Stomach (tissue), 9 donors: ENCODE measurements around the gene WDSUB1. TPM values are rescaled to one million over a fixed set of nuclear protein-coding genes. Genes with fewer than 3 reads are reported as not detected.

Source experiments
- DNase-seq, 2 donors: peaks; one replicate each; pipeline versions ENCODE4 v3.0.0 to v3.0.0-alpha.2; 2013 to 2019
- H3K27ac ChIP-seq, 5 donors: fragments of 200-600 bp in 4 of 5; sonication (generic) in 4 of 5; one replicate each; pipeline ENCODE4 v1.5.1; 2013 to 2019; ENCODE audit warnings: mild to moderate bottlenecking in 1 of 5, moderate library complexity in 1 of 5
- H3K27me3 ChIP-seq, 3 donors: fragments of 200-600 bp; sonication (generic); one replicate each; pipeline ENCODE4 v1.5.1; 2017 to 2019; ENCODE audit warnings: mixed run types in 1 of 3
- H3K36me3 ChIP-seq, 4 donors: fragments of 200-600 bp; sonication (generic); 1 replicate in 3 of 4; 2 replicates in 1 of 4; pipeline ENCODE4 v1.5.1; 2016 to 2019
- H3K4me1 ChIP-seq, 4 donors: fragments of 200-600 bp; sonication (generic); one replicate each; pipeline ENCODE4 v1.5.1; 2016 to 2019
- H3K4me3 ChIP-seq, 4 donors: fragments of 200-600 bp; sonication (generic) in 3 of 4; one replicate each; pipeline ENCODE4 v1.5.1; 2016 to 2019; ENCODE audit warnings: mild to moderate bottlenecking in 1 of 4
- H3K9me3 ChIP-seq, 4 donors: fragments of 200-600 bp; sonication (generic); one replicate each; pipeline ENCODE4 v1.5.1; 2016 to 2019
- CTCF ChIP-seq, 7 experiments: fragments of 450-650 bp in 4 of 7; fragments of 200-600 bp in 3 of 7; sonication (generic) in 3 of 7; IDR thresholded peaks; one replicate each; pipeline ENCODE4 v1.5.1; 2016 to 2019; ENCODE audit warnings: antibody characterized with exemption in 7 of 7, control low read depth in 2 of 7, mild to moderate bottlenecking in 1 of 7
- EP300 ChIP-seq: sonication (generic); formaldehyde crosslinking; IDR thresholded peaks from one replicate; pipeline ENCODE4 v1.6.1; 2017; ENCODE audit warnings: antibody characterized with exemption
- POLR2A ChIP-seq, 4 donors: fragments of 450-650 bp; IDR thresholded peaks; one replicate each; pipeline ENCODE4 v1.6.1; 2016; ENCODE audit warnings: antibody characterized with exemption in 4 of 4, control low read depth in 2 of 4, mild to moderate bottlenecking in 1 of 4, moderate library complexity in 1 of 4
- POLR2AphosphoS5 ChIP-seq, 3 donors: sonication (generic); formaldehyde crosslinking; IDR thresholded peaks; one replicate each; pipeline ENCODE4 v1.6.1; 2016; ENCODE audit warnings: antibody characterized with exemption in 3 of 3
- WGBS, 5 donors: extraction: QIAGEN DNeasy Blood & Tissue Kit in 3 of 5; methylation state at CpG; one replicate each; pipeline versions ENCODE4 v1.1.5 to v1.1.7; 2013 to 2018; 5-methylcytosine and 5-hydroxymethylcytosine counted together
- intact Hi-C: fragments of 100-400 bp; cut with DNase I; formaldehyde crosslinking; loops from one replicate; pipeline ENCODE4 v1.15.1; 2023; ENCODE audit warnings: low total_unique reads
- polyA plus RNA-seq, 3 donors: library from polyadenylated mRNA; stranded (reverse); fragments of 200-250 nt; gene quantifications; one replicate each; pipeline ENCODE4 v1.2.3, GENCODE V29; 2013
- total RNA-seq, 5 donors: library from RNA; depleted of rRNA; stranded (reverse); fragments of >200 nt; gene quantifications; one replicate each; pipeline versions ENCODE4 v1.1.0 to v1.2.3, GENCODE V29; 2014 to 2016
- donor health status: healthy with polysubstance abuse.
- donor health status: Bipolar disorder and iron deficiency.
- donor health status: healthy.

The WDSUB1 gene
- total and polyA plus RNA-seq, 8 donors: 1.3 to 16.3 (median 6.3) TPM

DNA sequence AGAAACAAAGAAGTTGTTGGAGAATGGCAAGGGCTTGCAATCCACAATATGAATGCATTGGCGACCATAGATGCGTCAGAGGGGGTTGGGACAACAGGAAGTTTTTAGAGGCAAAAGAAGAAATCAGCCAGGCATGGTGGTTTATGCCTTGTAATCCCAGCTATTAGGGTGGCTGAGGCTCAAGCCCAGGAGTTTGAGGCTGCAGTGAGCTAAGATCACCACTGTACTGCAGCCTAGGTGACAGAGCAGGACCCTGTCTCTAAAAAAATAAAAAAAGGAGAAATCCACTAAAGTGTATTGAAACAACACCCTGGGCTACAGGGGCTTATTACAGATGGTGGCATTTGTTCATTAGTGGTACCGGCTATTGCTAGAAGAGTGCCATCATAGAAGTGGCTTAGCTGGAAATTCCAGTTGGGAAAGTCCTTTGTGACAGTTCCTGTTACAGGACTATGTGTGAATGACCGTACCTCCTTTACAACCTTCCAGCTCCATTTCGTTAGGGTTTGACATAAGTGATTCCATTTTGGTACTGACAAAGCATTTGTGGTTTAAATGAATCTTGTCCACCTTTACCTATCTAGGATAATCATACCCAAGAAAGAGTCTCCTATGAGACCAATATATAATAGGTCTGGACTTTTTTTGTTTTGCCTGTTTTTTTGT, 10.7 kb upstream of the WDSUB1 start:
- 68 to 78% (median 71%) methylated on average over 5 of the region's 5 CpGs for WGBS, 5 donors
- H3K4me3 ChIP-seq: no peak overlapping the region
- no peaks in the 10 kb centered on the region for H3K36me3 ChIP-seq
- DNase-seq: peak in 1 of 2 donors; percentile 59
- no peaks in the 10 kb centered on the region for H3K4me1 ChIP-seq
- TF ChIP-seq POLR2A (IDR thresholded peaks at IDR 0.05): no peak
- TF ChIP-seq EP300: no peak
- TF ChIP-seq CTCF (IDR thresholded peaks at IDR 0.05): no peak
- no peak for TF ChIP-seq POLR2AphosphoS5 (IDR thresholded peaks at IDR 0.05)
- H3K27ac ChIP-seq: no peak overlapping the region
- no peaks in the 10 kb centered on the region for H3K27me3 ChIP-seq
- intact Hi-C loops: no loop called here
- H3K9me3 ChIP-seq: no peaks in the 10 kb centered on the region

GRCh38 chr2:159292157-159292556, 5.7 kb upstream of the WDSUB1 start:
- H3K4me3 ChIP-seq: no peak overlapping the region
- TF ChIP-seq POLR2AphosphoS5 (IDR thresholded peaks at IDR 0.05): no peak
- TF ChIP-seq EP300: no peak
- TF ChIP-seq POLR2A (IDR thresholded peaks at IDR 0.05): no peak
- TF ChIP-seq CTCF (IDR thresholded peaks at IDR 0.05): no peak
- no peak for DNase-seq
- H3K27ac ChIP-seq: no peak overlapping the region
- peaks cover 0 to 10% (median 6%) of the 10 kb centered on the region in 4 donors for H3K4me1 ChIP-seq
- WGBS, 5 donors: 59 to 75% (median 62%) methylated on average over 6 of the region's 6 CpGs
- no peaks in the 10 kb centered on the region for H3K9me3 ChIP-seq
- no peaks in the 10 kb centered on the region for H3K27me3 ChIP-seq
- intact Hi-C loops: no loop called here
- H3K36me3 ChIP-seq: no peaks in the 10 kb centered on the region

DNA sequence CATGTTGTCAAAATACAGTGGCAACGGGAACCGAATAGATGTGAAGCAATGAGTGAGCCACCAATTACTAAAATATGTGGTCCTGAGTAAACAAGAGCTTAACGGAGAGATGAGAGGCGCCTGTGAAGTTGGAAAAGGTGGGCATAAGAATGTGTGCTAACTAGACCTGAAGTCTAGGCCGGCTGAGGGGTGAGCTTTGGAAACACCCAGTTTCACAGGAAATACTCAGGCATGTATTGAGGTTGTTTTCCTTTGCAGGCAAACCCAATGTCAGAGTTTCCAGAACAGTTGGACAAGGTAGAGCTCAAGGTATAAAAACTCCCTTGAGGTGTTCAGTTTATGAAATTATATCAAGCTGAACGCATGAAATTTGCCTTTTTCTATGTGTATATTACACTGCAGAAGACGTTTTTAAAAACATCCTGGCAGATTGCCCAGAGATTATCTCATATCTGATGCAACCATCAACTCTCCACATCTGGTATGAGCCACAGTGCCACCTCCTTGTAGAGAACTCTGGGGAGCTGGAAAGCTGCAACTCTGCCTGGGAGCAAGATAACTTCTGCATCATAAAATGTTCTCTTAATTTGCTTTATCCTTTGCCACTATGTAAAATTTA, 3.9 kb upstream of the WDSUB1 start:
- DNase-seq: peak in 1 of 2 donors; percentile 60
- WGBS, 5 donors: 52 to 66% (median 60%) methylated on average over 7 of the region's 7 CpGs
- Histone ChIP-seq H3K9me3 (no peaks in the 10 kb centered on the region), H3K36me3 (no peaks in the 10 kb centered on the region), H3K27ac (no peak overlapping the region), H3K4me1 (peaks cover 6 to 17% (median 12%) of the 10 kb centered on the region in 4 donors), H3K4me3 (no peak overlapping the region), H3K27me3 (no peaks in the 10 kb centered on the region)
- TF ChIP-seq CTCF (IDR thresholded peaks at IDR 0.05) (no peak), EP300 (no peak), POLR2AphosphoS5 (IDR thresholded peaks at IDR 0.05) (no peak), POLR2A (IDR thresholded peaks at IDR 0.05) (no peak)
- intact Hi-C loops: no loop called here

- H3K9me3 ChIP-seq: no peaks in the 10 kb centered on the region
- H3K27me3 ChIP-seq: no peaks in the 10 kb centered on the region
- H3K4me1 ChIP-seq: peaks cover 10 to 29% (median 18%) of the 10 kb centered on the region in 4 donors
- no peak for DNase-seq
- H3K36me3 ChIP-seq: peaks cover 0 to 2% (median 1%) of the 10 kb centered on the region in 4 donors
- no peak overlapping the region for H3K4me3 ChIP-seq
- H3K27ac ChIP-seq: no peak overlapping the region
- intact Hi-C loops: no loop called here
- TF ChIP-seq POLR2A (IDR thresholded peaks at IDR 0.05) (no peak), CTCF (IDR thresholded peaks at IDR 0.05) (no peak), EP300 (no peak), POLR2AphosphoS5 (IDR thresholded peaks at IDR 0.05) (no peak)
These were observed 1.2 kb upstream of the WDSUB1 start for GRCh38 chr2:159287733-159288132.
